Ishikawa (cell line): Measurements from ENCODE around the gene DLX2.

Experiments
- CEBPB ChIP-seq: IDR thresholded peaks from 2 replicates; pipeline ENCODE4 v1.6.1; 2012
- CREB1 ChIP-seq: IDR thresholded peaks from 2 replicates; pipeline ENCODE4 v1.6.1; 2012; ENCODE audit warnings: low read depth
- EGR1 ChIP-seq: IDR thresholded peaks from 2 replicates; pipeline ENCODE4 v1.6.1; 2012
- EP300 ChIP-seq: IDR thresholded peaks from 2 replicates; pipeline ENCODE4 v1.6.1; 2012; ENCODE audit warnings: borderline replicate concordance
- FOXM1 ChIP-seq: IDR thresholded peaks from 2 replicates; pipeline ENCODE4 v1.6.1; 2012; ENCODE audit warnings: low read depth, borderline replicate concordance
- MAX ChIP-seq: IDR thresholded peaks from 2 replicates; pipeline ENCODE4 v1.6.1; 2012
- NFIC ChIP-seq: IDR thresholded peaks from 2 replicates; pipeline ENCODE4 v1.6.1; 2012
- RAD21 ChIP-seq: IDR thresholded peaks from 2 replicates; pipeline ENCODE4 v1.6.1; 2012; ENCODE audit warnings: low read depth
- REST ChIP-seq: IDR thresholded peaks from 2 replicates; pipeline ENCODE4 v1.6.1; 2012; ENCODE audit warnings: low read depth, mild to moderate bottlenecking
- TAF1 ChIP-seq: IDR thresholded peaks from 2 replicates; pipeline ENCODE4 v1.6.1; 2012; ENCODE audit warnings: low read depth, mild to moderate bottlenecking
- TCF12 ChIP-seq: IDR thresholded peaks from 2 replicates; pipeline ENCODE4 v1.6.1; 2012; ENCODE audit warnings: low read depth
- TEAD4 ChIP-seq: IDR thresholded peaks from 2 replicates; pipeline ENCODE4 v1.6.1; 2012
- USF1 ChIP-seq: IDR thresholded peaks from 2 replicates; pipeline ENCODE4 v1.6.1; 2012
- YY1 ChIP-seq: IDR thresholded peaks from 2 replicates; pipeline ENCODE4 v1.6.1; 2012; ENCODE audit warnings: low read depth
- ZBTB7A ChIP-seq: IDR thresholded peaks from 2 replicates; pipeline ENCODE4 v1.6.1; 2012; ENCODE audit warnings: low read depth

Gene DLX2

GRCh38 chr2:172106108-172106961 is 3.6 kb upstream of the DLX2 start:
- TF ChIP-seq CEBPB: no peak
- no peak for TF ChIP-seq YY1
- peak; percentile 68 for TF ChIP-seq RAD21

GRCh38 chr2:172105471-172106107 is 2.9 kb upstream of the DLX2 start:
- no peak for TF ChIP-seq CEBPB
- no peak for TF ChIP-seq TAF1
- no peak for TF ChIP-seq TEAD4
- TF ChIP-seq USF1: no peak
- TF ChIP-seq TCF12: no peak
- TF ChIP-seq REST: no peak
- TF ChIP-seq FOXM1: no peak
- no peak for TF ChIP-seq CREB1
- TF ChIP-seq RAD21: no peak
- TF ChIP-seq YY1: no peak
- no peak for TF ChIP-seq MAX
- TF ChIP-seq NFIC: no peak
- TF ChIP-seq ZBTB7A: no peak
- TF ChIP-seq EP300: no peak

- TF ChIP-seq ZBTB7A (peak; percentile 80; the same call in 1 of the 2 replicates), TCF12 (0 out of 2 replicates have a peak, but pooled peaks have one; percentile 22), REST (no peak), EGR1 (no peak), USF1 (peak; percentile 27; the same call in 1 of the 2 replicates), CEBPB (no peak), YY1 (no peak), NFIC (peak; percentile 42; the same call in 1 of the 2 replicates), TEAD4 (no peak), RAD21 (peak; percentile 99), MAX (peak; percentile 50), CREB1 (no peak), EP300 (no peak), TAF1 (no peak), FOXM1 (0 out of 2 replicates have a peak, but pooled peaks have one; percentile 33)
These were observed 972 bp upstream of the DLX2 start for GRCh38 chr2:172103471-172104272.

GRCh38 chr2:172101821-172102390 is 794 bp downstream of the DLX2 start:
- TF ChIP-seq EP300 (no peak), TEAD4 (peak; percentile 53; the same call in 1 of the 2 replicates), TCF12 (peak; percentile 28; the same call in 1 of the 2 replicates), EGR1 (peak; percentile 52; the same call in 1 of the 2 replicates)
